Liver (tissue), 9 donors: ENCODE results near the gene AHNAK2. TPM values are rescaled to one million over a fixed set of nuclear protein-coding genes. Genes with fewer than 3 reads are reported as not detected.

Source experiments
- DNase-seq: peaks from one replicate; pipeline ENCODE4 v3.0.0-alpha.2; 2017; ENCODE audit warnings: low spot score
- H3K27ac ChIP-seq, 2 donors: one replicate each; pipeline ENCODE4 v1.7.0; 2013; ENCODE audit warnings: inconsistent platforms in 2 of 2, low read length in 2 of 2, control low read depth in 1 of 2, low read depth in 1 of 2, mild to moderate bottlenecking in 1 of 2
- H3K27me3 ChIP-seq, 4 donors: one replicate each; pipeline versions ENCODE4 v1.6.1 to v1.7.0; 2013; ENCODE audit warnings: low read length in 3 of 4, inconsistent platforms in 1 of 4, mild to moderate bottlenecking in 1 of 4, moderate library complexity in 1 of 4; ENCODE audit not compliant: control insufficient read depth in 4 of 4, insufficient read depth in 4 of 4
- H3K36me3 ChIP-seq, 4 donors: one replicate each; pipeline versions ENCODE4 v1.6.1 to v1.7.0; 2013; ENCODE audit warnings: low read length in 3 of 4, mild to moderate bottlenecking in 3 of 4, low read depth in 1 of 4, moderate library complexity in 1 of 4; ENCODE audit not compliant: control insufficient read depth in 4 of 4, insufficient read depth in 3 of 4
- H3K4me1 ChIP-seq, 4 donors: one replicate each; pipeline versions ENCODE4 v1.6.1 to v1.7.0; 2013; ENCODE audit warnings: low read length in 3 of 4, mild to moderate bottlenecking in 3 of 4, moderate library complexity in 1 of 4; ENCODE audit not compliant: control insufficient read depth in 4 of 4, insufficient read depth in 4 of 4
- H3K4me3 ChIP-seq, 3 donors: one replicate each; pipeline versions ENCODE4 v1.6.1 to v1.7.0; 2013; ENCODE audit warnings: low read length in 3 of 3, control low read depth in 1 of 3, low read depth in 1 of 3, mild to moderate bottlenecking in 1 of 3
- H3K9ac ChIP-seq, 2 donors: one replicate each; pipeline ENCODE4 v1.7.0; 2013; ENCODE audit warnings: low read length in 2 of 2, mild to moderate bottlenecking in 2 of 2, moderate library complexity in 2 of 2, control low read depth in 1 of 2, low read depth in 1 of 2
- H3K9me3 ChIP-seq, 4 donors: one replicate each; pipeline versions ENCODE4 v1.6.1 to v1.7.0; 2013; ENCODE audit warnings: low read length in 3 of 4; ENCODE audit not compliant: control insufficient read depth in 4 of 4
- ATF3 ChIP-seq: IDR thresholded peaks from 2 replicates; pipeline ENCODE4 v1.6.1; 2016; ENCODE audit warnings: antibody characterized with exemption
- CTCF ChIP-seq: fragments of 150-350 bp; IDR thresholded peaks from 2 replicates; pipeline ENCODE4 v1.5.1; 2017; ENCODE audit warnings: improper control_type of control experiment, low read depth, low read length; ENCODE audit not compliant: missing input control
- EGR1 ChIP-seq, 2 donors: IDR thresholded peaks; 2 replicates each; pipeline ENCODE4 v1.6.1; 2016 to 2018; ENCODE audit warnings: antibody characterized with exemption in 2 of 2, low read depth in 2 of 2
- FOXA1 ChIP-seq: IDR thresholded peaks from 2 replicates; pipeline ENCODE4 v1.6.1; 2016; ENCODE audit warnings: antibody characterized with exemption
- FOXA2 ChIP-seq: IDR thresholded peaks from 2 replicates; pipeline ENCODE4 v1.6.1; 2016; ENCODE audit warnings: antibody characterized with exemption
- GABPA ChIP-seq, 2 donors: IDR thresholded peaks in 1 of 2; conservative IDR thresholded peaks in 1 of 2; 2 replicates each; pipeline ENCODE4 v1.6.1; 2016; ENCODE audit warnings: antibody characterized with exemption in 2 of 2, mild to moderate bottlenecking in 1 of 2, moderate library complexity in 1 of 2
- HNF4G ChIP-seq: IDR thresholded peaks from 2 replicates; pipeline ENCODE4 v1.6.1; 2016; ENCODE audit warnings: antibody characterized with exemption
- JUND ChIP-seq, 2 donors: IDR thresholded peaks; 2 replicates each; pipeline ENCODE4 v1.6.1; 2016; ENCODE audit warnings: antibody characterized with exemption in 2 of 2
- NR2F2 ChIP-seq: IDR thresholded peaks from 2 replicates; pipeline ENCODE4 v1.6.1; 2016; ENCODE audit warnings: antibody characterized with exemption
- RAD21 ChIP-seq, 2 donors: IDR thresholded peaks; 2 replicates each; pipeline ENCODE4 v1.6.1; 2016; ENCODE audit warnings: antibody characterized with exemption in 2 of 2, mild to moderate bottlenecking in 2 of 2
- REST ChIP-seq: IDR thresholded peaks from 2 replicates; pipeline ENCODE4 v1.6.1; 2016; ENCODE audit warnings: antibody characterized with exemption, mild to moderate bottlenecking
- RXRA ChIP-seq, 2 donors: IDR thresholded peaks; 2 replicates each; pipeline ENCODE4 v1.6.1; 2017 to 2018; ENCODE audit warnings: antibody characterized with exemption in 2 of 2, mild to moderate bottlenecking in 1 of 2
- SP1 ChIP-seq: IDR thresholded peaks from 2 replicates; pipeline ENCODE4 v1.6.1; 2018; ENCODE audit warnings: antibody characterized with exemption, mild to moderate bottlenecking
- TAF1 ChIP-seq: conservative IDR thresholded peaks from 2 replicates; pipeline ENCODE4 v1.6.1; 2016; ENCODE audit warnings: antibody characterized with exemption, mild to moderate bottlenecking
- YY1 ChIP-seq: IDR thresholded peaks from 2 replicates; pipeline ENCODE4 v1.6.1; 2016; ENCODE audit warnings: antibody characterized with exemption, mild to moderate bottlenecking
- WGBS: extraction: QIAGEN DNeasy Blood & Tissue Kit; methylation state at CpG from one replicate; pipeline ENCODE4 v1.1.7; 2013; 5-methylcytosine and 5-hydroxymethylcytosine counted together
- polyA plus RNA-seq, 2 donors: library from polyadenylated mRNA; stranded (reverse) in 1 of 2; unstranded in 1 of 2; fragments of 200-250 nt in 1 of 2; fragments of >200 nt in 1 of 2; fragmentation: Nextera tagmentation in 1 of 2; extraction: Ambion mirVana in 1 of 2; gene quantifications; one replicate each; pipeline versions ENCODE4 v1.2.1 to v1.2.3, GENCODE V29; 2013 to 2015
- total RNA-seq, 2 donors: library from RNA; depleted of rRNA; stranded (reverse); fragments of >200 nt; gene quantifications; one replicate each; pipeline ENCODE4 v1.2.3, GENCODE V29; 2014
- TF ChIP-seq, protein P1 (sequence below): IDR thresholded peaks from 2 replicates; pipeline ENCODE4 v1.6.1; 2016; ENCODE audit warnings: antibody characterized with exemption
- TF ChIP-seq, protein P2 (sequence below): IDR thresholded peaks from 2 replicates; pipeline ENCODE4 v1.6.1; 2016; ENCODE audit warnings: antibody characterized with exemption
- donor health status: healthy.
- donor health status: healthy.
- donor health status: healthy.
- donor health status: healthy.
- donor health status: healthy.

AHNAK2 gene
- total and polyA plus RNA-seq, 4 donors = 0.05 to 2.6 (median 1.2) TPM

GRCh38 chr14:104956290-104956890, 21.8 kb downstream of the AHNAK2 start (continued):
- TF ChIP-seq REST = no peak
- TF ChIP-seq SP1 = no peak

GRCh38 chr14:104955396-104955770, 22.8 kb downstream of the AHNAK2 start:
- Histone ChIP-seq H3K4me3 (no peak overlapping the region), H3K9ac (no peak overlapping the region), H3K9me3 (no peaks in the 10 kb centered on the region), H3K4me1 (no peaks in the 10 kb centered on the region), H3K36me3 (no peaks in the 10 kb centered on the region), H3K27me3 (peaks cover 0 to 1% (median 0%) of the 10 kb centered on the region in 4 donors), H3K27ac (no peak overlapping the region)
- TF ChIP-seq YY1 (no peak), ATF3 (no peak), RXRA (IDR thresholded peaks at IDR 0.05) (no peak), HNF4G (no peak), GABPA (IDR thresholded peaks at IDR 0.05 in 1 of 2, conservative IDR thresholded peaks at IDR 0.05 in 1 of 2) (no peak), TAF1 (no peak), FOXA1 (no peak), NR2F2 (no peak), EGR1 (IDR thresholded peaks at IDR 0.05; ENCODE audit: low read depth in 2 of 2) (no peak), JUND (IDR thresholded peaks at IDR 0.05) (no peak), CTCF (no peak), FOXA2 (no peak), RAD21 (IDR thresholded peaks at IDR 0.05) (no peak), SP1 (no peak)
- TF ChIP-seq, protein P1, sequence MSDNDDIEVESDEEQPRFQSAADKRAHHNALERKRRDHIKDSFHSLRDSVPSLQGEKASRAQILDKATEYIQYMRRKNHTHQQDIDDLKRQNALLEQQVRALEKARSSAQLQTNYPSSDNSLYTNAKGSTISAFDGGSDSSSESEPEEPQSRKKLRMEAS = no peak
- TF ChIP-seq, protein P2, sequence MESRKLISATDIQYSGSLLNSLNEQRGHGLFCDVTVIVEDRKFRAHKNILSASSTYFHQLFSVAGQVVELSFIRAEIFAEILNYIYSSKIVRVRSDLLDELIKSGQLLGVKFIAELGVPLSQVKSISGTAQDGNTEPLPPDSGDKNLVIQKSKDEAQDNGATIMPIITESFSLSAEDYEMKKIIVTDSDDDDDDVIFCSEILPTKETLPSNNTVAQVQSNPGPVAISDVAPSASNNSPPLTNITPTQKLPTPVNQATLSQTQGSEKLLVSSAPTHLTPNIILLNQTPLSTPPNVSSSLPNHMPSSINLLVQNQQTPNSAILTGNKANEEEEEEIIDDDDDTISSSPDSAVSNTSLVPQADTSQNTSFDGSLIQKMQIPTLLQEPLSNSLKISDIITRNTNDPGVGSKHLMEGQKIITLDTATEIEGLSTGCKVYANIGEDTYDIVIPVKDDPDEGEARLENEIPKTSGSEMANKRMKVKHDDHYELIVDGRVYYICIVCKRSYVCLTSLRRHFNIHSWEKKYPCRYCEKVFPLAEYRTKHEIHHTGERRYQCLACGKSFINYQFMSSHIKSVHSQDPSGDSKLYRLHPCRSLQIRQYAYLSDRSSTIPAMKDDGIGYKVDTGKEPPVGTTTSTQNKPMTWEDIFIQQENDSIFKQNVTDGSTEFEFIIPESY = no peak
- DNase-seq = no peak
- 91% methylated on average over 3 of the region's 3 CpGs for WGBS
